GM12892 (cell line): ENCODE results near the gene IVD.

Experiments
- POLR2A ChIP-seq: IDR thresholded peaks from 2 replicates; pipeline ENCODE4 v1.6.1; 2011; ENCODE audit warnings: low read depth, low read length, control low read depth
- POLR2AphosphoS5 ChIP-seq: IDR thresholded peaks from 2 replicates; pipeline ENCODE4 v1.6.1; 2011; ENCODE audit warnings: low read depth, low read length, control low read depth
- TAF1 ChIP-seq: IDR thresholded peaks from 2 replicates; pipeline ENCODE4 v1.6.1; 2011; ENCODE audit warnings: low read depth, mild to moderate bottlenecking, control low read depth, low read length, borderline replicate concordance

- TF ChIP-seq POLR2A (0 out of 2 replicates have a peak, but pooled peaks have one; percentile 47), POLR2AphosphoS5 (no peak), TAF1 (no peak)
These were observed 15.9 kb downstream of the IVD start for GRCh38 chr15:40421246-40422157.
